Islet of Langerhans (tissue), 1 donor: ENCODE measurements around the gene BBS2.

ENCODE experiments used
- FAIRE-seq: peaks from one replicate; lab custom pipeline; 2011; peaks lifted over from hg19 to GRCh38; lab: Jason Lieb, UNC

The BBS2 gene

GRCh38 chr16:56519459-56520250 lies at the start of gene BBS2:
TSS of gene BBS2 (minus strand) at chr16:56520024. CDS start at chr16:56519862, 162 bp downstream.
- FAIRE-seq, result no peak

DNA sequence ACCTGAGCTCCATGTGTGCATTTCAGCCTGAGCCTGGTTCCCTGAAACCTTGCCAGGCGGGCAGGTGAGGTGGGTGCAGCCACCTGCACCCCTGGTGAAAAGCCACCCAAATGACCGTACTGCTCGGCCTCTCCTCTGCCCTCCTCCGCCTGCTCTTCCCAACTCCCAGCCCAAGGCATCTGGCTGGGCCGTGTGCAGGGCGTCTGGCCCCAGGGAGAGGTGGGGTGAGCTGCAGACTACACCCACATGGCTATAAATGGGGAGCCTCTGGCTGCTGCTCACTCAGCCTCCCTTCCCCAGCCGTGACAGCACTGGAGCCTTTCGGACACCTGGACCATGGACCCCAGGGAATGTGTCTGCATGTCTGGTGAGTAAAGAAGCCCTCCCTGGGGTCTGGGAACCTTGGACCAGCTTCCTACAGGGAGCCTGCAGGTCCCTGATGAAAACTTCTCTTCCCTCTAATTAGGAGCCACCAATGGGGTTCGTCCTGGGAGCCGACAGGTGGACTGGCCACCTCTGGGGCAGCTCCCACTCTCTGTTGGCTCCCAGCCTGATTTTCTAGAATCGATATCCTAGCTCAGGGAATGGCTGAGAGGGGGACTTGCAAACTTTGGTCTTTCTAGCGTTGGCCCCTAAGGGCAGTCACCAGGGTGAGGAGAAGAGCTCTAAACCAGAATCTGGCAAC lies 45.1 kb upstream of the BBS2 start, which contains the start of gene MT4:
Gene MT4, plus strand, starts transcription at position 281 of the 685 bp plus-strand sequence. Its CDS starts 56 bp downstream, at position 337.
- no peak for FAIRE-seq

DNA sequence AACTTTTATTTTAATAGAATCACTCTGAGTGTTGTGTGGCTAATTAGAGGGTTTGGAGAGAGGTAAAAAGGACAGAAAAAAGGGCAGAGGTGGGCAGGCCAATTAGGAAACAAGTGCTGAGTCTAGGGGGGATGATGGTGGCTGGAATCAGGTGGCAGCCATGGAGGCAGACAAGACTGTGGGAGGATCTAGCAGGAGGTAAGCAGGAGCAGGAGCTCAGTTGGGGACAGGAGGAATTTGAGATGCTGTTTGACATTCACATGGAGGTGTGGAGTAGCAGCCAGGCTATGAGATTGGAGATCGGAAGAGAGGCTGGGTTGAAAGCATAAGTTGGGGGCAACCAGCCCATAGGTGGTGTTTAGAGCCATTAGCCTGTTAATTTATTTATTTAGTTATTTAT lies 41.3 kb upstream of the BBS2 start:
- no peak for FAIRE-seq

DNA sequence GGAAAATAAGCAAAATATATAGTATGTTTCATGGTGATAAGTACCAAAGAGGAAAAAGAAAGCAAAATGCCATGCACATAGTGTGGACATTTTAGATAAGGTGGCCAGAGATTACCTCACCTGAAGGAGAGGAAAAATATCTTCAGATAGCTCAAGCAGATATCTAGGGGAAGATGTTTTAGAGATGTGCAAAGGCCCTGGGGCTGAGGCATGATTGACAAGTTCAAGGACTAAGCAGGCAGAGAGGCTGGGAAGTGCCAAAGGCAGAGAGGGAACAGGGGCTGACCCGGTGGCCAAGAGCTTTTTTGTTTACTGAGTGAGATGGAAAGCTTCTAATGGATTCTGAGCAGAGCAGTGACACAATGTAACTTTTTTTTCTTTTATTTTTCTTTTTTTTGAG lies 40.6 kb upstream of the BBS2 start:
- FAIRE-seq, result no peak

GRCh38 chr16:56559109-56559508 lies 39.3 kb upstream of the BBS2 start:
- no peak for FAIRE-seq

DNA sequence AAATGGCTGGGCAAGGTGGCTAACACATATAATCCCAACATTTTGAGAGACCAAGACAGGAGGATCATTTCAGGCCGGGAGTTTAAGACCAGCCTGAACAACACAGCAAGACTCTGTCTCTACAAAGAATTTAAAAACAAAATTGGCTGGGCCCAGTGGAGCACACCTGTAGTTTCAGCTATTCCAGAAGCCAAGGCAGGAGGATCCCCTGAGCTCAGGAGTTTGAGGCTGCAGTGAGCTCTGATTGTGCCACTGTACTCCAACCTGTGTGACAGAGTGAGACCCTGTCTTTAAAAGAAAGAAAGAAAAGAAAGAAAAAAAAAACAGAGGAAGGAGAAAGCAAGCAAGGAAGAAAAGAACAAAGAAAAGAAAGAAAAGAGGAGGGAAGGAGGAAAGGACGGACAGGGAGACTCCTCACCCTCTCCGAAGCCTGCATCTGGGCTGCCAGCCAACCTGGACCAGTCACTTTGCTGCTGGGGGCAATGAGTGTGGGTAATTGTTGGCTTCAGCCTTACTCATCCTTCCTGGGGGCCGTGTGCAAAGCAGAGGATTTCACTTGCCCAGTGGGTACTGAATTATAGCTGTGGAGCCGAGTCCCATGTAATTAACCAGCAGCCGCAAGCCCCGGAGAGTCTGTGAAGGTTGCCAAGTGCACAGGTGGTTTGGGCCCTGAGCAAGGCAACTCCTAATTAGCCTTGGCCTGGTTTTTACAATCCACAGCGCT lies 38.4 kb upstream of the BBS2 start:
- FAIRE-seq, result no peak

DNA sequence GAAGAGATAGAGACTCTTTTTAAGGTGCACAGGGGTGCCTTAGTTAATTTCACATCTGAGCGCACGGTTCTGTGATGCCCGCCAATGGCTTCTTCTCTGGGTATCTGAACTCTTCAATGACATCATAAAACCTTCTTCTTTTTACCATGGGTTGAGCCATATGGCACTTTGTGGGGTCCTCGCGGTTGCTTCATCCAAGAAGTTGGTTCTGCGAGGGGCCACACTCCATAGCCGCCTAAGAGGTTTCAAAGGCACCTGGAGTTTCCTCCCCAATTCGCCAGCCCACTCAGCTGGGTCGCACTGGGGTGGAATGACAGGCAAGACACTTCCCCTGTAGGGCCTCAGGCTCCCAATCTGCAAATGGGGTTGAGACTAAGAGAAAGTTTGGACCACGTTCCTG lies 34.6 kb upstream of the BBS2 start:
- no peak for FAIRE-seq

- no peak for FAIRE-seq
Observed at GRCh38 chr16:56551796-56552738, 32.2 kb upstream of the BBS2 start.

- no peak for FAIRE-seq
Observed at GRCh38 chr16:56549744-56550385, 30.0 kb upstream of the BBS2 start.

- no peak for FAIRE-seq
Observed at GRCh38 chr16:56549161-56549560, 29.3 kb upstream of the BBS2 start.

DNA sequence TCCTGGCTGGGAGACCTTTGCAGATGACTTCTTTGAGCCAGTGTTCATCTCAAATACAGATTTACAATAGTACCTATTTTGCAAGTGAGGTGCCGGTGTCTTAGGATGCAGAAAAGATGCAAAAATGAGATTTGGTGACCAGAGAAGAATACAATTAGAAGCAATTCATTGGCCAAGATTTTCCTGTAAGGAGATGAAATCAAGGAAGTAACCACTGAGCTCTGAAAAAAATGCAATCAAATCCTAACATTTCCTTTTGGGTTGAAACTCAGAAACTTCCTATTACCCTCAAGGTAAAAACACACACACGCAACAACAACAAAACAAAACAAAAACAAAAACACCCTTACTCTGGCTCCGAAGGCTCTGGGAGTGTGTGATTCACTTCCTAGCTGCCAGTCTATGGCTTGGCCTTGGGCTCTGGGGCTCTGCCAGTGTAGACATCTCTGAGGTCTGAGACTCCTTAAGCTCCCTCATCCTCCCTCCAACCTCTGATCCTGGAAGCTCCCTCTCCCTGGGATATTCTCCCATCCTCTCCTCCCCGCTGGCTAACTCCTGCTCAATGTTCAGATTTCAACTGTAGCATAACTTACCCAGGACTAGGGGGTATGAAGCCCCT lies 28.2 kb upstream of the BBS2 start:
- FAIRE-seq, result no peak

- no peak for FAIRE-seq
Observed at GRCh38 chr16:56547120-56547948, 27.5 kb upstream of the BBS2 start.

DNA sequence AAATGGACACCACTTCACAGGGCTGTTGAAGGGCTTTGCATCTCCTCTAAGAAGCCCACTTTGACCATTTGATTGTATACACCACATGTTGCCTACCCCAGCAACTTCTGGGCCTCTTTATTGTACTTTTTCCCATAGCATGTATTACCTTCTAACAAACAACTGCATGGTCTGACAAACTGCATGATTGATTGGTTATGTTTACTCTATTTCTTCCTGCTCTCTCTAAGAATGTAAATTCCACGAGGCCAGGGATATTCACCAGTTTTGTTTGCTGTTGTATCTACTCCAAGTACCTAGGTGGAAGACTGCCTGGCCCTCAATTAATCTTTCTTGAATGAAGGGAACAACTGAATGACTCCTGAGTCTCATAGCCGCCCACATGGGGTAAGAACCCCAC lies 22.2 kb upstream of the BBS2 start:
- no peak for FAIRE-seq

- FAIRE-seq, result no peak
Observed at GRCh38 chr16:56539656-56540055, 19.8 kb upstream of the BBS2 start.

GRCh38 chr16:56538331-56538730 lies 18.5 kb upstream of the BBS2 start:
- FAIRE-seq, result no peak

DNA sequence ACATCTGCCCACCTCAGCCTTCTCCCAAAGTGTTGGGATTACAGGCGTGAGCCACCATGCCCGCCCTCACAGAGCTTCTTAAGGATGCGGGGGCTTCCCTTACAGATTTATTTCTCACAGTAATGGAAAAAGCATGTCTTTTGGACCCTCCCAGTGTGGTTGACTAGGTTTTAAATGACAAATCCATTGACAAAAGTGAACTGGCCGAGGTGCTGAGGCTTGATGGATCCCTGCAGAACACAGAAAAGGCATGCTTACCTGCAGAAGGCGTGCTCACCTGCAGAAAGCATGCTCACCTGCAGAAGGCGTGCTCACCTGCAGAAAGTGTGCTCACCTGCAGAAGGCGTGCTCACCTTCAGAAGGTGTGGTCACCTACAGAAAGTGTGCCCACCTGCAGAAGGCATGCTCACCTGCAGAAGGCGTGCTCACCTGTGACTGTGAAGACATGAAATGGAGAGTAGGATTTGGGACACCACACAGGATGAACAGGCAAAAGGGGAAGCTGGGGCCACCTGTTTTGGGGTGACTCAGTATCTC lies 15.1 kb upstream of the BBS2 start:
- FAIRE-seq, result no peak

DNA sequence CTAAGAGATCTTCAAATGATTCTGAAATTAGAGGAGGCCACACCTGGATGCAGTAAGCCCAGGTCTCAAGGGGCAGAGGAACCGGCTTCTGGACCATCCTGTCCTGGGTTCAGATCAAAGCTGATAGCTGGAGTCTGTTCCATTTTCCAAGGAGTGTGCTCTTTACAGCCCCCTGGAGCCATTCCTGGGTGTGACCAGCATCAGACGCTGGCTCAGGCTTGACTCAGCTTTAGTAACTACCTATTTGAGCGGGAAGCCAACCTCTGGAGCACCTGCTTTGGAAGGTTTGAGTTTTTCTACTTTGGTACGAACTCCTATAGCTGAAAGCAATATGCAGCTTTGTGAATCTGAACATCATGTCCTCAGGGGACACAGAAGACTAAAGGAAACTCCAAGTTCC lies 12.9 kb upstream of the BBS2 start:
- no peak for FAIRE-seq

DNA sequence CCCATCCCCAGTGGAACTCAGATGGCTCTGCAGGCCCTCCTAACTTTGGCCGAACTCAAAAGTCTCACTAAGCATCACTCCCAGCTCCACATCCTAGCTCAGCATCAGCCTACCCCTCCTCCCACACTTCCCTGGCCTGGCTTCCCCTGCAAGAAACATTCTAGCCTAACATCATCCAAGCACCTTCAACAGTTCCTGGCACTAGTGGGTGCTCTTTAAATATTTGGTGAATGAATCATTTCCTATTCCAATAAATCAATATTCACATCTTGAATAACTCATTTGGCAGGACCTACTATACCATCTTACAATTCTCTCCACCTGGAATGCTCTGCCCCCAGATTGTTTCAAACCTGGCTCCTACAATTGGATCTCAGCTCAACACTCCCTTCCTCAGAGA lies 11.0 kb upstream of the BBS2 start:
- FAIRE-seq, result no peak

DNA sequence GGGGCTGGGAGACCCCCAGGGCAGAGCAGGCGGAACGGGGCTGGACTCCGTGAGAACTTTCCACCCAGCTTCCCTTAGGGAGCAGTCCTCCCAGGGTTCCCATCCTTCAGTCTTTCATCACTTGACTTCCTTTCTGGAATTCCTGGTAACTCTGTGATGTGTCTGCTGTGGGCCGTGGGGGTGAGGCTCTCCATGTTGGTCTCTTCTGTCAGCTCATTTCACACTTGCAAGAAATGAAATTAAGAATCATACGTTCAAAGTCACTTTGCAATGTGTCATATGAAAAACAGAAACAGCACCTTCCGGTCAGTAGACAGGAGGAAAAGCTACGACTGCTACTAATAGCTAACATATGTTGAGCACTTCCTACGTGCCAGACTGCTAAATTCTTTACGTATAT lies 5.4 kb upstream of the BBS2 start:
- no peak for FAIRE-seq

- FAIRE-seq, result no peak
Observed at GRCh38 chr16:56520251-56520577, 390 bp upstream of the BBS2 start.
